GM12878 (cell line): Measurements from ENCODE around the gene ST3GAL5. TPM values are rescaled to one million over a fixed set of nuclear protein-coding genes. Genes with fewer than 3 reads are reported as not detected.

Experiments
- BACH1 ChIP-seq: fragments of 450-650 bp; IDR thresholded peaks from 2 replicates; pipeline ENCODE4 v1.6.1; 2017; ENCODE audit warnings: mild to moderate bottlenecking, borderline replicate concordance
- BCL11A ChIP-seq: IDR thresholded peaks from 2 replicates; pipeline ENCODE4 v1.6.1; 2011; ENCODE audit warnings: low read depth, low read length
- E4F1 ChIP-seq: fragments of 450-650 bp; IDR thresholded peaks from 2 replicates; pipeline ENCODE4 v1.6.1; 2018; ENCODE audit warnings: borderline replicate concordance, mild to moderate bottlenecking; ENCODE audit not compliant: partially characterized antibody
- FOS ChIP-seq: IDR thresholded peaks from 3 replicates; pipeline ENCODE4 v1.6.1; 2011; ENCODE audit warnings: borderline replicate concordance; ENCODE audit not compliant: insufficient read length; ENCODE audit errors: extremely low read depth
- GATAD2B ChIP-seq: fragments of 450-650 bp; conservative IDR thresholded peaks from 2 replicates; pipeline ENCODE4 v1.6.1; 2017; ENCODE audit warnings: low read depth, mild to moderate bottlenecking, moderate library complexity
- MXI1 ChIP-seq: fragments of 150-350 bp; IDR thresholded peaks from 2 replicates; pipeline ENCODE4 v1.6.1; 2011; ENCODE audit warnings: low read depth, mild to moderate bottlenecking, inconsistent platforms, low read length, improper control_type of control experiment
- MYB ChIP-seq: fragments of 150-350 bp; IDR thresholded peaks from 2 replicates; pipeline ENCODE4 v1.6.1; 2014; ENCODE audit warnings: mild to moderate bottlenecking, low read depth, low read length, borderline replicate concordance
- NBN ChIP-seq: fragments of 450-650 bp; IDR thresholded peaks from 2 replicates; pipeline ENCODE4 v1.6.1; 2016
- PRDM15 ChIP-seq: fragments of 450-650 bp; formaldehyde crosslinking; IDR thresholded peaks from 2 replicates; pipeline ENCODE4 v1.4.0; 2020; ENCODE audit warnings: mild to moderate bottlenecking, moderate library complexity
- SRF ChIP-seq, 2 experiments: IDR thresholded peaks; 2 replicates each; pipeline ENCODE4 v1.6.1; 2011; ENCODE audit warnings: low read depth in 2 of 2, low read length in 2 of 2, mild to moderate bottlenecking in 1 of 2, moderate library complexity in 1 of 2
- TBL1XR1 ChIP-seq: IDR thresholded peaks from 2 replicates; pipeline ENCODE4 v1.6.1; 2012; ENCODE audit warnings: low read depth, low read length, improper control_type of control experiment
- ZNF687 ChIP-seq: fragments of 450-650 bp; IDR thresholded peaks from 2 replicates; pipeline ENCODE4 v1.6.1; 2017; ENCODE audit warnings: mild to moderate bottlenecking, moderate library complexity
- ZZZ3 ChIP-seq: IDR thresholded peaks from 2 replicates; pipeline ENCODE4 v1.6.1; 2011; ENCODE audit warnings: low read depth; ENCODE audit not compliant: control insufficient read depth, insufficient read length
- polyA plus RNA-seq, 11 experiments: library from polyadenylated mRNA; depleted of rRNA in 4 of 11; unstranded in 6 of 11; stranded (reverse) in 5 of 11; fragments of >200 nt; fragmentation: Nextera tagmentation in 4 of 11; fragmentation: Illumina TruSeq in 1 of 11; extraction: Ambion mirVana in 4 of 11; extraction: Trizol in 1 of 11; gene quantifications; 1 replicate in 1 of 11; 2 replicates in 10 of 11; pipeline versions ENCODE4 v1.2.1 to v1.2.3, GENCODE V29; 2011 to 2016; ENCODE audit warnings: inconsistent platforms in 2 of 11, missing spikeins in 2 of 11, low read depth in 1 of 11
- total RNA-seq, 4 experiments: library from RNA; depleted of rRNA in 3 of 4; stranded (reverse); fragments of >200 nt in 3 of 4; fragmentation: Illumina TruSeq in 1 of 4; extraction: Trizol in 1 of 4; gene quantifications; 2 replicates each; pipeline versions ENCODE4 v1.2.1 to v1.2.3, GENCODE V29; 2013 to 2021
- TF ChIP-seq, protein P1 (sequence below): fragments of 150-350 bp; IDR thresholded peaks from 2 replicates; pipeline ENCODE4 v1.6.1; 2014; ENCODE audit warnings: mild to moderate bottlenecking, low read depth, low read length
- TF ChIP-seq, protein P2 (sequence below): fragments of 150-350 bp; IDR thresholded peaks from 2 replicates; pipeline ENCODE4 v1.6.1; 2016; ENCODE audit warnings: low read depth, low read length

The ST3GAL5 gene
- total and polyA plus RNA-seq, 10 of the 15 experiments (the other 5 are each of a cell fraction or from before 2014, with no cell fraction given) = 5.2 to 60.9 (median 10.2) TPM

- TF ChIP-seq MYB (no peak), ZNF687 (peak; percentile 53; the same call in 1 of the 2 replicates), TBL1XR1 (no peak), NBN (0 out of 2 replicates have a peak, but pooled peaks have one; percentile 45), E4F1 (no peak), PRDM15 (CRISPR knock-in tag) (no peak), BCL11A (peak; percentile 64; the same call in 1 of the 2 replicates), MXI1 (no peak), GATAD2B (no peak), ZZZ3 (no peak), BACH1 (no peak; the same call in 1 of the 2 replicates), FOS (peak; percentile 25), SRF (IDR thresholded peaks at IDR 0.05; ENCODE audit: low read depth in 2 of 2, low read length in 2 of 2) (no peak)
- TF ChIP-seq, protein P1, sequence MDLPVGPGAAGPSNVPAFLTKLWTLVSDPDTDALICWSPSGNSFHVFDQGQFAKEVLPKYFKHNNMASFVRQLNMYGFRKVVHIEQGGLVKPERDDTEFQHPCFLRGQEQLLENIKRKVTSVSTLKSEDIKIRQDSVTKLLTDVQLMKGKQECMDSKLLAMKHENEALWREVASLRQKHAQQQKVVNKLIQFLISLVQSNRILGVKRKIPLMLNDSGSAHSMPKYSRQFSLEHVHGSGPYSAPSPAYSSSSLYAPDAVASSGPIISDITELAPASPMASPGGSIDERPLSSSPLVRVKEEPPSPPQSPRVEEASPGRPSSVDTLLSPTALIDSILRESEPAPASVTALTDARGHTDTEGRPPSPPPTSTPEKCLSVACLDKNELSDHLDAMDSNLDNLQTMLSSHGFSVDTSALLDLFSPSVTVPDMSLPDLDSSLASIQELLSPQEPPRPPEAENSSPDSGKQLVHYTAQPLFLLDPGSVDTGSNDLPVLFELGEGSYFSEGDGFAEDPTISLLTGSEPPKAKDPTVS = no peak
- TF ChIP-seq, protein P2, sequence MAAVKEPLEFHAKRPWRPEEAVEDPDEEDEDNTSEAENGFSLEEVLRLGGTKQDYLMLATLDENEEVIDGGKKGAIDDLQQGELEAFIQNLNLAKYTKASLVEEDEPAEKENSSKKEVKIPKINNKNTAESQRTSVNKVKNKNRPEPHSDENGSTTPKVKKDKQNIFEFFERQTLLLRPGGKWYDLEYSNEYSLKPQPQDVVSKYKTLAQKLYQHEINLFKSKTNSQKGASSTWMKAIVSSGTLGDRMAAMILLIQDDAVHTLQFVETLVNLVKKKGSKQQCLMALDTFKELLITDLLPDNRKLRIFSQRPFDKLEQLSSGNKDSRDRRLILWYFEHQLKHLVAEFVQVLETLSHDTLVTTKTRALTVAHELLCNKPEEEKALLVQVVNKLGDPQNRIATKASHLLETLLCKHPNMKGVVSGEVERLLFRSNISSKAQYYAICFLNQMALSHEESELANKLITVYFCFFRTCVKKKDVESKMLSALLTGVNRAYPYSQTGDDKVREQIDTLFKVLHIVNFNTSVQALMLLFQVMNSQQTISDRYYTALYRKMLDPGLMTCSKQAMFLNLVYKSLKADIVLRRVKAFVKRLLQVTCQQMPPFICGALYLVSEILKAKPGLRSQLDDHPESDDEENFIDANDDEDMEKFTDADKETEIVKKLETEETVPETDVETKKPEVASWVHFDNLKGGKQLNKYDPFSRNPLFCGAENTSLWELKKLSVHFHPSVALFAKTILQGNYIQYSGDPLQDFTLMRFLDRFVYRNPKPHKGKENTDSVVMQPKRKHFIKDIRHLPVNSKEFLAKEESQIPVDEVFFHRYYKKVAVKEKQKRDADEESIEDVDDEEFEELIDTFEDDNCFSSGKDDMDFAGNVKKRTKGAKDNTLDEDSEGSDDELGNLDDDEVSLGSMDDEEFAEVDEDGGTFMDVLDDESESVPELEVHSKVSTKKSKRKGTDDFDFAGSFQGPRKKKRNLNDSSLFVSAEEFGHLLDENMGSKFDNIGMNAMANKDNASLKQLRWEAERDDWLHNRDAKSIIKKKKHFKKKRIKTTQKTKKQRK = no peak
Measured at GRCh38 chr2:85861180-85861579, 27.6 kb downstream of the ST3GAL5 start (continued).
